HEK293T (cell line): ENCODE data around the gene CNTN2.

Source experiments
- BHLHE40 ChIP-seq: fragments of 450-650 bp; IDR thresholded peaks from 2 replicates; pipeline ENCODE4 v1.6.1; 2016; ENCODE audit warnings: mild to moderate bottlenecking, moderate library complexity, borderline replicate concordance
- FOXA1 ChIP-seq: fragments of 450-650 bp; IDR thresholded peaks from 2 replicates; pipeline ENCODE4 v1.6.1; 2016; ENCODE audit warnings: mild to moderate bottlenecking
- FOXK2 ChIP-seq: fragments of 450-650 bp; IDR thresholded peaks from 2 replicates; pipeline ENCODE4 v1.6.1; 2016; ENCODE audit warnings: mild to moderate bottlenecking
- FOXM1 ChIP-seq: fragments of 450-650 bp; IDR thresholded peaks from 2 replicates; pipeline ENCODE4 v1.6.1; 2017; ENCODE audit warnings: mild to moderate bottlenecking, borderline replicate concordance
- L3MBTL2 ChIP-seq: fragments of 450-650 bp; conservative IDR thresholded peaks from 2 replicates; pipeline ENCODE4 v1.6.1; 2016; ENCODE audit warnings: mild to moderate bottlenecking
- SP1 ChIP-seq: fragments of 450-650 bp; IDR thresholded peaks from 2 replicates; pipeline ENCODE4 v1.6.1; 2017
- SUZ12 ChIP-seq: fragments of 450-650 bp; IDR thresholded peaks from 2 replicates; pipeline ENCODE4 v1.6.1; 2016; ENCODE audit warnings: mild to moderate bottlenecking
- ZNF384 ChIP-seq: fragments of 450-650 bp; IDR thresholded peaks from 2 replicates; pipeline ENCODE4 v1.6.1; 2016
- TF ChIP-seq, protein P1 (sequence below): fragments of 450-650 bp; IDR thresholded peaks from 2 replicates; pipeline ENCODE4 v1.6.1; 2016

DNA sequence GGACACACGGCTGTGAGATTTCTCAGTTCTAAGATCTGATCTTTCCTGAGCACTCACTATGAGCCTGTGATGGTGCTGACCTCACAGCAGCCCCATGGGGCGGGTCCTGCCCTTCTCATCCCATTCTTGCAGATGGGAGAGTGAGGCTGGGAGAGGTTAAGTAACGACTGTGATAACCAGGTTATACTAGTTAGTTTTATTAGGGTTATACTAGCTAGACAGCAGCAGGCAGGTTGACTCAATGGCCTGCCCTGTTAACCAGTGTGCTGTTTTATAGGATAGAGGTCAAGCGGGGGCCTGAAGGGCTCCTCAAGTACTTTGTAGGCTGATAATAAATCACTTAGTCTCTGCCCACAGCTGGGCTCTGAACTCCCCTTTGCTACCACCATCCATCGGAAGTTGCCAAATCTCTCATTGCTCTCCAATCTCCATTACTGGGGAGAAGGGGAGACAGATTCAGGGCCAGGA, 4.8 kb downstream of the CNTN2 start:
- no peak for TF ChIP-seq BHLHE40
- no peak for TF ChIP-seq FOXA1
- TF ChIP-seq L3MBTL2 = no peak
- TF ChIP-seq SUZ12 = no peak
- TF ChIP-seq, protein P1, sequence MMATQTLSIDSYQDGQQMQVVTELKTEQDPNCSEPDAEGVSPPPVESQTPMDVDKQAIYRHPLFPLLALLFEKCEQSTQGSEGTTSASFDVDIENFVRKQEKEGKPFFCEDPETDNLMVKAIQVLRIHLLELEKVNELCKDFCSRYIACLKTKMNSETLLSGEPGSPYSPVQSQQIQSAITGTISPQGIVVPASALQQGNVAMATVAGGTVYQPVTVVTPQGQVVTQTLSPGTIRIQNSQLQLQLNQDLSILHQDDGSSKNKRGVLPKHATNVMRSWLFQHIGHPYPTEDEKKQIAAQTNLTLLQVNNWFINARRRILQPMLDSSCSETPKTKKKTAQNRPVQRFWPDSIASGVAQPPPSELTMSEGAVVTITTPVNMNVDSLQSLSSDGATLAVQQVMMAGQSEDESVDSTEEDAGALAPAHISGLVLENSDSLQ = no peak
- no peak for TF ChIP-seq SP1
- TF ChIP-seq ZNF384 = no peak
- TF ChIP-seq FOXM1 = no peak
- no peak for TF ChIP-seq FOXK2
